ENCODE measurements around the gene VAV3. TPM values are rescaled to one million over a fixed set of nuclear protein-coding genes. Genes with fewer than 3 reads are reported as not detected.

The VAV3 gene
- total and polyA plus RNA-seq, 12 donors = 1.1 to 8.5 (median 4.1) TPM

DNA sequence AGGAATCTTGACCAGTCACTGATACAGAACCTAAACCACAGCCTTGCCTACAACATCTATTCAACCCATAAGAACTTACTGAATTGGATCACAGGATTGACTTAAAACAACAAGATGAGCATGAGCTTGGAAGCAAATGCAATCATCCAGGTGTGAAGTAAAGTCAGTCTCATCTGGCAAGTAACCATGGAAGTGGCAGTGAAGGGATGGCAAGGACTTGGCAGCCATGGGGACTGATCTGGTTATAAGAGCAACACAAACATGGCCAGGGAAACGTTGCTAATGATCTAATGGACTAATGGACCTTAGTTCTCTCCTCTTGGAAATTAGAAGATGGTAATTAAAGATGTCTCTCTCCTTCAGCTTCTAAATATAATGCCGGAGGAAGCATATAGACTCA is 133.1 kb downstream of the VAV3 start:
- Histone ChIP-seq H3K4me3 (no peak overlapping the region), H3K27me3 (no peaks in the 10 kb centered on the region), H3K27ac (no peak overlapping the region), H3K36me3 (replicated peaks in 1 of 2) (no peaks in the 10 kb centered on the region), H3K4me1 (replicated peaks in 1 of 2) (no peaks in the 10 kb centered on the region), H3K9me3 (replicated peaks in 1 of 3) (no peaks in the 10 kb centered on the region)
- TF ChIP-seq POLR2A (IDR thresholded peaks at IDR 0.05) = no peak
- TF ChIP-seq, protein P1, sequence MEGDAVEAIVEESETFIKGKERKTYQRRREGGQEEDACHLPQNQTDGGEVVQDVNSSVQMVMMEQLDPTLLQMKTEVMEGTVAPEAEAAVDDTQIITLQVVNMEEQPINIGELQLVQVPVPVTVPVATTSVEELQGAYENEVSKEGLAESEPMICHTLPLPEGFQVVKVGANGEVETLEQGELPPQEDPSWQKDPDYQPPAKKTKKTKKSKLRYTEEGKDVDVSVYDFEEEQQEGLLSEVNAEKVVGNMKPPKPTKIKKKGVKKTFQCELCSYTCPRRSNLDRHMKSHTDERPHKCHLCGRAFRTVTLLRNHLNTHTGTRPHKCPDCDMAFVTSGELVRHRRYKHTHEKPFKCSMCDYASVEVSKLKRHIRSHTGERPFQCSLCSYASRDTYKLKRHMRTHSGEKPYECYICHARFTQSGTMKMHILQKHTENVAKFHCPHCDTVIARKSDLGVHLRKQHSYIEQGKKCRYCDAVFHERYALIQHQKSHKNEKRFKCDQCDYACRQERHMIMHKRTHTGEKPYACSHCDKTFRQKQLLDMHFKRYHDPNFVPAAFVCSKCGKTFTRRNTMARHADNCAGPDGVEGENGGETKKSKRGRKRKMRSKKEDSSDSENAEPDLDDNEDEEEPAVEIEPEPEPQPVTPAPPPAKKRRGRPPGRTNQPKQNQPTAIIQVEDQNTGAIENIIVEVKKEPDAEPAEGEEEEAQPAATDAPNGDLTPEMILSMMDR (IDR thresholded peaks at IDR 0.05) = no peak
- no peak for DNase-seq
- intact Hi-C loops (cut with DNase I) = no loop called here
- 64 to 75% (median 74%) methylated on average over 2 of the region's 2 CpGs for WGBS, 4 donors

DNA sequence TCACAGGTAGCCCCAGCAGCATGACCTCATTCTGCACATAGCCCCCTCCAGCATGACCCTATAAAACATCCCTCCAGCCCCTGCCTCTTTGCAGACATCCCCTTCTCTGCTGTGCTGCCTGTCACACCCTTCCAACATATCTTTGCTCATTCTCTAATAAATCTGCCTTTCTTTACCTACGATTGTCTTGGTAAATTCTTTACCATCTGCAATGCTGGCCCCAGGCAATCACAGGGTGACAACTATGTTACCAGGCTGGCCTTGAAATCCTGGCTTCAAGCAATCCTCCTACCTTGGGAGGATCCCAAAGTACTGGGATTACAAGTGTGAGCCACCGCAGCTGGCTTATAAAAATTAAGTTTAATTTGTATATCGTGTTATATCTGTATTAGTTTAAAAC is 134.5 kb downstream of the VAV3 start:
- Histone ChIP-seq H3K36me3 (replicated peaks in 1 of 2) (no peaks in the 10 kb centered on the region), H3K4me1 (replicated peaks in 1 of 2) (no peaks in the 10 kb centered on the region), H3K4me3 (no peak overlapping the region), H3K9me3 (replicated peaks in 1 of 3) (no peaks in the 10 kb centered on the region), H3K27me3 (no peaks in the 10 kb centered on the region), H3K27ac (no peak overlapping the region)
- 76 to 88% (median 82%) methylated on average over 3 of the region's 3 CpGs for WGBS, 4 donors
- intact Hi-C loops (cut with DNase I) = no loop called here
- DNase-seq = no peak
- TF ChIP-seq, protein P1 (IDR thresholded peaks at IDR 0.05) = no peak
- TF ChIP-seq POLR2A (IDR thresholded peaks at IDR 0.05) = no peak

DNA sequence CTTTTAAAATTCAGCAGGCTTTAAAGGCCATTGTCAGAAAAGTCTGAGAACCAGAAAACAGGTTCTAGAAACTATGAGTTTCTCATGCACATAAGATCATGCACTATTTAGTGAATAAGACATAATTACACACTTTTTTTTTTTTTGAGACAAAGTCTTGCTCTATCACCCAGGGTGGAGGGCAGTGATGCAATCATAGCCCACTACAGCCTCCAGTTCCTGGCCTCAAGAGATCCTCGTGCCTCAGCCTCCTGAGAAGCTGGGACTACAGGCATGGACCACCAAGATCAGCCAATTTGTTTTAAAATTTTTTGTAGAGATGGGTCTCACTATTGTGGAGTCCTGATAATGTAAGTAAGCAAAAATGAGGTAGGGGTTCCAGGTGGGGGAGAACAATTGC is 134.9 kb downstream of the VAV3 start:
- no peak for DNase-seq
- no peaks in the 10 kb centered on the region for H3K4me1 ChIP-seq (replicated peaks in 1 of 2)
- intact Hi-C loops (cut with DNase I) = no loop called here

DNA sequence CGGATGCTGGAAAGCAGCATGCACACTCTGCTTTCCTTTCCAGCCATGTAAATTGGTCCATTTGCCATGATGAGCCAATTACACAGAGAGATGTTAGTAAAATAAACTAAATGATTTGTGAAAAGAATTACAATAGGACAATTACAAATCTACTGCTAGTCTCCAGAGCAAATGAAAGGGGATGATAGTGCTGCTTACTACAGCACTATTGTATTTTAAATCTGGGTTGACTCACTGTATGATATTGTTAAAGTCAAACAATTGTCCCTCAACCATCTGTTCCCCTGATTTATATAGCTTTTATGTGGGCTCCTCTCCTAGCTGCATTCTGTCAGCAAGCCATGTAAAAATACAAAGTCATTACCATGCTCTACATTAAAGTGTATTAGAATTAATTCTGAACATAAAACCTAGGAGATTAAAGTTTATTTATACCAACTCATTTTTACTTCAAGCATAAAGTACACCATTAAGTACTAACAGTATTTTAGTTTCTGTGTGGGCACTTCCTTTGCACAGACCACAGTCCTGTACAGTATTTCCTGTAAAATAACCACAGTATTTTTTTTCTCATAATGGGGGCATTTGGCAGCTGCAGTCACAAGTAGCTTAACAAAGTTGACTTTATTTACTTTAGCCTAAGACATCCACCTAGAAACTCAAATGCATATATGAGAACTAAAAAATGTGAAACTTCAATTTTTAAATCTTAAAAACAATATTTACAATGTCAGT is 135.8 kb downstream of the VAV3 start:
- H3K9me3 ChIP-seq (replicated peaks in 1 of 3) = no peaks in the 10 kb centered on the region
- no peak overlapping the region for H3K27ac ChIP-seq
- no peak for TF ChIP-seq POLR2A (IDR thresholded peaks at IDR 0.05)
- TF ChIP-seq, protein P1 (IDR thresholded peaks at IDR 0.05) = no peak

More for the DNA sequence above, 134.9 kb downstream of the VAV3 start:
- Histone ChIP-seq H3K9me3 (replicated peaks in 1 of 3) (no peaks in the 10 kb centered on the region), H3K27me3 (no peaks in the 10 kb centered on the region), H3K27ac (no peak overlapping the region), H3K36me3 (replicated peaks in 1 of 2) (no peaks in the 10 kb centered on the region), H3K4me3 (no peak overlapping the region)
- WGBS, 4 donors = 89 to 100% (median 93%) methylated on average over 1 of the region's 1 CpG
- TF ChIP-seq POLR2A (IDR thresholded peaks at IDR 0.05) = no peak
- TF ChIP-seq, protein P1 (IDR thresholded peaks at IDR 0.05) = no peak

More for the DNA sequence above, 135.8 kb downstream of the VAV3 start:
- intact Hi-C loops (cut with DNase I) = no loop called here
- no peaks in the 10 kb centered on the region for H3K36me3 ChIP-seq (replicated peaks in 1 of 2)
- DNase-seq = no peak
- no peaks in the 10 kb centered on the region for H3K27me3 ChIP-seq
- H3K4me3 ChIP-seq = no peak overlapping the region
- WGBS, 4 donors = 78 to 92% (median 80%) methylated on average over 1 of the region's 1 CpG
- no peaks in the 10 kb centered on the region for H3K4me1 ChIP-seq (replicated peaks in 1 of 2)

Data from adrenal gland (tissue), 12 donors.